ENCODE results near the gene FTL.

GRCh38 chr19:48950830-48951519, 14.1 kb upstream of the FTL start:
- TF ChIP-seq, protein P1, sequence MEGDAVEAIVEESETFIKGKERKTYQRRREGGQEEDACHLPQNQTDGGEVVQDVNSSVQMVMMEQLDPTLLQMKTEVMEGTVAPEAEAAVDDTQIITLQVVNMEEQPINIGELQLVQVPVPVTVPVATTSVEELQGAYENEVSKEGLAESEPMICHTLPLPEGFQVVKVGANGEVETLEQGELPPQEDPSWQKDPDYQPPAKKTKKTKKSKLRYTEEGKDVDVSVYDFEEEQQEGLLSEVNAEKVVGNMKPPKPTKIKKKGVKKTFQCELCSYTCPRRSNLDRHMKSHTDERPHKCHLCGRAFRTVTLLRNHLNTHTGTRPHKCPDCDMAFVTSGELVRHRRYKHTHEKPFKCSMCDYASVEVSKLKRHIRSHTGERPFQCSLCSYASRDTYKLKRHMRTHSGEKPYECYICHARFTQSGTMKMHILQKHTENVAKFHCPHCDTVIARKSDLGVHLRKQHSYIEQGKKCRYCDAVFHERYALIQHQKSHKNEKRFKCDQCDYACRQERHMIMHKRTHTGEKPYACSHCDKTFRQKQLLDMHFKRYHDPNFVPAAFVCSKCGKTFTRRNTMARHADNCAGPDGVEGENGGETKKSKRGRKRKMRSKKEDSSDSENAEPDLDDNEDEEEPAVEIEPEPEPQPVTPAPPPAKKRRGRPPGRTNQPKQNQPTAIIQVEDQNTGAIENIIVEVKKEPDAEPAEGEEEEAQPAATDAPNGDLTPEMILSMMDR (IDR thresholded peaks at IDR 0.05; ENCODE audit: insufficient read depth, low read depth, low read length), result no peak
- no peak for TF ChIP-seq EZH2 (IDR thresholded peaks at IDR 0.05; ENCODE audit: insufficient read depth, low read length)
